Skeletal muscle satellite cell (primary cell): ENCODE measurements around the gene EFCAB11.

ENCODE experiments used
- H3K27me3 ChIP-seq: 2 replicates; pipeline ENCODE4 v1.7.0; 2013; ENCODE audit warnings: low read length; ENCODE audit not compliant: control insufficient read depth, insufficient read depth
- H3K36me3 ChIP-seq: 2 replicates; pipeline ENCODE4 v1.7.0; 2013; ENCODE audit warnings: mild to moderate bottlenecking, control low read depth, low read length; ENCODE audit not compliant: insufficient read depth
- H3K4me1 ChIP-seq: 2 replicates; pipeline ENCODE4 v1.7.0; 2013; ENCODE audit warnings: low read length; ENCODE audit not compliant: control insufficient read depth, insufficient read depth
- H3K4me2 ChIP-seq: 2 replicates; pipeline ENCODE4 v1.7.0; 2013; ENCODE audit warnings: mild to moderate bottlenecking, low read length
- H3K4me3 ChIP-seq: 2 replicates; pipeline ENCODE4 v1.7.0; 2013; ENCODE audit warnings: low read length
- H3K9ac ChIP-seq: 2 replicates; pipeline ENCODE4 v1.7.0; 2013; ENCODE audit warnings: mild to moderate bottlenecking, low read depth, low read length, moderate library complexity
- H3K9me3 ChIP-seq: replicated peaks from 2 replicates; pipeline ENCODE4 v1.7.0; 2013; ENCODE audit warnings: mild to moderate bottlenecking, control low read depth, low read length

EFCAB11 gene

DNA sequence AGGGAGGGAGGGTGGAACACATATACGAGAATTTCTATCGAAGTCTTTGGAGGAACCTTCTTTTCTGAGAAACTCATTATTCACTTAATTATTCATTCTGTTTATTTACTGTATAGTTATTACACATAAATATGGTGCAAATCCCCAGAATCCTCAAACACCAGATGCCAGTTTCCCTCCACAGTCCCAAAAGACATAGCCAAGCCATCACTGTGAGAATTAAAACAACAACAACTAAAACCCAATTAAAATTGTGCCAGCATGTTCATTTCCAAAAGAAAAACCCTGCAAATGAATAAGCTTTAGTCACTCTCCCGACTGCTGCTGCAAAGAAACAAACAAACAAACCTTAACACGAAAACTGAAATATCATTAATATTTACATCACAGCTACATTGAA, 173.5 kb downstream of the EFCAB11 start:
- H3K4me3 ChIP-seq = no peak overlapping the region
- H3K4me1 ChIP-seq = no peaks in the 10 kb centered on the region
- H3K9me3 ChIP-seq = no peaks in the 10 kb centered on the region
- H3K4me2 ChIP-seq = no peak overlapping the region
- H3K36me3 ChIP-seq = no peaks in the 10 kb centered on the region
- no peak overlapping the region for H3K9ac ChIP-seq
- no peaks in the 10 kb centered on the region for H3K27me3 ChIP-seq

- H3K4me1 ChIP-seq = no peaks in the 10 kb centered on the region
- no peaks in the 10 kb centered on the region for H3K9me3 ChIP-seq
- H3K4me3 ChIP-seq = no peak overlapping the region
- H3K27me3 ChIP-seq = no peaks in the 10 kb centered on the region
- H3K9ac ChIP-seq = no peak overlapping the region
- no peak overlapping the region for H3K4me2 ChIP-seq
- no peaks in the 10 kb centered on the region for H3K36me3 ChIP-seq
These were observed 174.8 kb downstream of the EFCAB11 start for GRCh38 chr14:89779707-89780106.

DNA sequence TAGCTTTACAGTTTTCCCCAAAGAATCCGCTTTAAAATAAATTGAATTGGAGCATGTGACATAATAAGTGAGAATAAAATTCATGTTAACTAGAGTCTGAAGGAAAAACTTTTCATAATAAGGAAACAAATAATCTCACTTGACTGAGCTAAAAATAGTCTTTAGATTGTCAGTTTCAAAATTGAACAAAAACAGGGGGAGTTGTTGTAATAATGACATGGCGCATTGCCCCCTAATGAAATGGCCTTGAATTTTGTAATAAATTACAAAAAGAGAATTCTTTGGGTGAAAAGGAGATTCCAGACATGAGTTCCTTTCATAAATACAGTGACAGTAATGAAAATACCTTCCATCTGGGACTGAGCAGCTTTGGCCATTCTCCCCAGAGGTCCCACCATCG, 178.6 kb downstream of the EFCAB11 start:
- no peaks in the 10 kb centered on the region for H3K36me3 ChIP-seq
- no peak overlapping the region for H3K9ac ChIP-seq
- no peaks in the 10 kb centered on the region for H3K27me3 ChIP-seq
- H3K4me3 ChIP-seq = no peak overlapping the region
- no peak overlapping the region for H3K4me2 ChIP-seq
- H3K4me1 ChIP-seq = peaks cover 16% of the 10 kb centered on the region
- no peaks in the 10 kb centered on the region for H3K9me3 ChIP-seq

DNA sequence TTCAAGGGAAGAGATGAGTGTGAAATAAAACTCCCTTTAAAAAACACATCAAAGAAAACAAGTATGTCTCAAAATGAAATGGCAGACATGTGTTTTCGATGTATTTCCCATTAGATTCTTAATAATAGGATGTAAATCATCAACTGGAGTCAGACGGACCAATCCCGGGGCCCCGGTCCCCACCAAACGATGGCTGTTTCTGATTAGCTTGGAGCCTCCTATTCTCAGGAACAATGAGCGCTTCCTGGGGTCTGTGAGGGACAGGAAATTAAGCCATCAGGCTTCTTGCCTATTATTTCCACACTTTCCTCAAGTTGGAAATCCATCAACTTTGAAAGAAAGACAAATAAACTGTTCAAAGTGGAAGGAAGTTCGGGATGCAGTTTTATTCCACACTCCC, 179.4 kb downstream of the EFCAB11 start:
- Histone ChIP-seq H3K4me3 (no peak overlapping the region), H3K36me3 (no peaks in the 10 kb centered on the region), H3K9ac (no peak overlapping the region), H3K4me2 (no peak overlapping the region), H3K9me3 (no peaks in the 10 kb centered on the region), H3K27me3 (no peaks in the 10 kb centered on the region), H3K4me1 (peaks cover 18% of the 10 kb centered on the region)

DNA sequence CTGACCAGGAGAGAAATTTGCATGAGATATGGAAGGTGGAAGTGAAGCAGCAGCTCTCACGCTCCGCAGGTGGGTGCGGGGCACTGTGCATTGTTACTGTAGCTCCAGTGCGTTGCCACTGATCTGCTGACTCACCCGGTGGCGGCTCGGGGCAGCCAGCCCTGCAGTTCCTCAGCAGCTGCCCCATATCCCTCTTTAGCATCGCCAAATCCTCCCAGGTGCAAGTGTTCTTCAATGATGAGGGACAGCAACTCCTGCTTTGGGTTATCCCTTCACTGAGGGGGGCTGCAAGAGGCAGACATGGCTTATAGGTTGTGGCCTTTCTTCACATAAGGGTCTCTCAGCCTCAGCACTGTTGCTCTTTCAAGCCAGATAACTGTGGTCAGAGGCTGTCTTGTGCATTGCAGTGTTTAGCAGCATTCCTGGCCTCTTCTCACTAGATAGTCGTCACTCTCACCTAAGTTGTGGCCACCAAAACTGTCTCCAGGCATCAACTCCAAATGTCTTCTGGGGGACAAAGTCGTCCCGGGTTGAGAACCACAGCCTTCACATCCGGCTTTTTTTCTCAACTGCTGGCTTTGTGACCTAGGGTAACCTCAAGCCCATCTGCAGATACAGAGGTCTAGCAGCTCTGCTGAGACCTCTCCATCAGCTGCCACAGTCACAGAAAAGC, 180.8 kb downstream of the EFCAB11 start:
- Histone ChIP-seq H3K4me3 (no peak overlapping the region), H3K4me2 (peak overlapping the region; percentile 39), H3K9ac (no peak overlapping the region), H3K27me3 (no peaks in the 10 kb centered on the region), H3K36me3 (no peaks in the 10 kb centered on the region), H3K9me3 (no peaks in the 10 kb centered on the region), H3K4me1 (peaks cover 18% of the 10 kb centered on the region)

DNA sequence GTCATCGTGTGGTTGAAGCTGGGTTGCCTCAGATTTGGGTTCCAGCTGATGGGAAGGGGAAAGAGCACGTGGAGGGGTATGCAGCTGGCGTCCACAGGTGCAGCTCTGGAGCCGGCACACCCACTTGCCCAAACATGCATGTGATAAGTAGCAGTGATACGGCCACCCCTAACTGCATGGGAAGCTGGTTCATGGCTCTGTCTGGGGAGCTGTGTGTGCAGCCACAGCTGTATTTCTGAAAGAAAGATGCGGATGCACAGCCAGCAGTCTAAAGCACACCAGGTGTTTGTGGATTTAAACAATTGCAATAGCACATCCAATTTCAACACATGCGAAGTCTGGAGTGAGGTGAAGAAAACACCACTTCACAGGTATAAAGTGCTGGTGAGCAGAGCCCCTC, 181.4 kb downstream of the EFCAB11 start:
- Histone ChIP-seq H3K27me3 (no peaks in the 10 kb centered on the region), H3K4me2 (peak overlapping the region; percentile 39), H3K4me1 (peaks cover 18% of the 10 kb centered on the region), H3K4me3 (no peak overlapping the region), H3K36me3 (no peaks in the 10 kb centered on the region), H3K9me3 (no peaks in the 10 kb centered on the region), H3K9ac (no peak overlapping the region)

GRCh38 chr14:89771251-89771650, 183.3 kb downstream of the EFCAB11 start:
- no peak overlapping the region for H3K4me3 ChIP-seq
- no peaks in the 10 kb centered on the region for H3K27me3 ChIP-seq
- no peak overlapping the region for H3K4me2 ChIP-seq
- H3K36me3 ChIP-seq = no peaks in the 10 kb centered on the region
- peaks cover 18% of the 10 kb centered on the region for H3K4me1 ChIP-seq
- no peaks in the 10 kb centered on the region for H3K9me3 ChIP-seq
- H3K9ac ChIP-seq = no peak overlapping the region

DNA sequence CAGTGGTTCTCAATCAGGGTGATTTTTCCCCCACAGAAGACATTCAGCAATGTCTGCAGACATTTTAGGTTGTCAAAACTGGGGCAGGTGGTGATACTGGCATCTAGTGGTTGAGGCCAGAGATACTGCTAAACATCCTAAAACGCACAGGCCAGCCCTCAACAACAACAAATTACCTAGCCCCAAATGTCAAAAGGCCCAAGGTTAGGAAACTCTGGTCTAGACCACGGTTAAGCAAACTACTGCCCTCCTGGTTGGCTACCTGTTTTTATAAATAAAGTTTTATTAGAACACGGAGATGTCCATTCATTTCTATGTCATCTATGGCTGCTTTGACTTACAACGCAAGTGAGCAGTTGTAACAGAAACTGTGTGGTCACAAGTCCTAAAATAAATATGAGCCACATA, 186.7 kb downstream of the EFCAB11 start:
- Histone ChIP-seq H3K9ac (no peak overlapping the region), H3K27me3 (no peaks in the 10 kb centered on the region), H3K4me2 (no peak overlapping the region), H3K4me3 (no peak overlapping the region), H3K36me3 (no peaks in the 10 kb centered on the region), H3K4me1 (peaks cover 9% of the 10 kb centered on the region), H3K9me3 (no peaks in the 10 kb centered on the region)

DNA sequence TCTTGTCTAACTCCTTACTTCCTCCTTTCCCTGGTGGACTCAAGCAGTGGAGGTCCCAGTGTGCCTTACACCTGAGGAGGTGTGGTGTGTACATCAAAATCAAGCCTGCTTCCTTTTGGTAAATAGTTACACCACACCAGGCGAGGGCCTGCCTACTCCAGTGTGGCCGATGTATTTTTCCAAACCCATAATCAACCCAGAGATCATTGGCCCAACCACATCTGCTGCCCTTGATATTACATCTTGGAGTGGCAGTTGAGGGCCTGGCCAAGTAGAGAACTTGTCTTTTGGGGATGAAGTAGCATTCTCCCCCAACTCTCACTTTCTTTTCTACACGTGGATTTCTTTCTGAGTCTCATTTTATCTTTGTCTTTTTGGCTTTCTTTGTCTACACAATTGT, 187.4 kb downstream of the EFCAB11 start:
- no peaks in the 10 kb centered on the region for H3K27me3 ChIP-seq
- H3K4me3 ChIP-seq = no peak overlapping the region
- peaks cover 9% of the 10 kb centered on the region for H3K4me1 ChIP-seq
- H3K4me2 ChIP-seq = no peak overlapping the region
- H3K9ac ChIP-seq = no peak overlapping the region
- no peaks in the 10 kb centered on the region for H3K9me3 ChIP-seq
- H3K36me3 ChIP-seq = no peaks in the 10 kb centered on the region

- no peaks in the 10 kb centered on the region for H3K27me3 ChIP-seq
- H3K9ac ChIP-seq = no peak overlapping the region
- no peaks in the 10 kb centered on the region for H3K9me3 ChIP-seq
- no peak overlapping the region for H3K4me2 ChIP-seq
- no peaks in the 10 kb centered on the region for H3K36me3 ChIP-seq
- no peaks in the 10 kb centered on the region for H3K4me1 ChIP-seq
- no peak overlapping the region for H3K4me3 ChIP-seq
These were observed 189.2 kb downstream of the EFCAB11 start for GRCh38 chr14:89765346-89765745.

- Histone ChIP-seq H3K9ac (no peak overlapping the region), H3K9me3 (no peaks in the 10 kb centered on the region), H3K4me3 (no peak overlapping the region), H3K27me3 (no peaks in the 10 kb centered on the region), H3K4me1 (no peaks in the 10 kb centered on the region), H3K36me3 (no peaks in the 10 kb centered on the region), H3K4me2 (no peak overlapping the region)
These were observed 194.4 kb downstream of the EFCAB11 start for GRCh38 chr14:89760086-89760485.

GRCh38 chr14:89757313-89757939, 197.1 kb downstream of the EFCAB11 start:
- no peak overlapping the region for H3K9ac ChIP-seq
- no peaks in the 10 kb centered on the region for H3K36me3 ChIP-seq
- no peaks in the 10 kb centered on the region for H3K4me1 ChIP-seq
- no peaks in the 10 kb centered on the region for H3K9me3 ChIP-seq
- no peaks in the 10 kb centered on the region for H3K27me3 ChIP-seq
- no peak overlapping the region for H3K4me2 ChIP-seq
- no peak overlapping the region for H3K4me3 ChIP-seq
